HEK293 (cell line): ENCODE measurements around the gene ARHGEF7.
"Not testable (repeated sequence)": the region's sequence is repeated elsewhere in the genome, so short reads cannot be mapped to it uniquely, and the experiment has no call there.

ENCODE experiments used
- CTCF ChIA-PET: fragments of 350-600 bp; formaldehyde crosslinking; extraction: SDS; loops from one replicate; lab custom pipeline; 2021; ENCODE audit warnings: antibody characterized with exemption; lab: Yijun Ruan, JAX
- POLR2A ChIA-PET: fragments of 300-600 bp; formaldehyde crosslinking; extraction: SDS; loops from one replicate; lab custom pipeline; 2020; ENCODE audit warnings: antibody characterized with exemption, inconsistent platforms; lab: Yijun Ruan, JAX
- H3K27ac ChIP-seq: fragments of 200-500 bp; sonication (Bioruptor generic); 2 replicates; pipeline ENCODE4 v1.5.1; 2014; ENCODE audit warnings: low read depth, low read length, control low read depth, inconsistent platforms; ENCODE audit errors: extremely low read depth
- H3K36me3 ChIP-seq, 2 experiments: fragments of 200-500 bp in 1 of 2; sonication (Bioruptor generic) in 1 of 2; 1 replicate in 1 of 2; 2 replicates in 1 of 2; pipeline ENCODE4 v1.5.1; 2014 to 2017; ENCODE audit warnings: inconsistent platforms in 2 of 2, low read length in 2 of 2; ENCODE audit not compliant: control insufficient read depth in 2 of 2, insufficient read depth in 1 of 2
- H3K4me1 ChIP-seq: fragments of 200-500 bp; sonication (Bioruptor generic); 2 replicates; pipeline ENCODE4 v1.5.1; 2014; ENCODE audit warnings: mild to moderate bottlenecking, low read length, inconsistent platforms; ENCODE audit not compliant: control insufficient read depth, insufficient read depth
- H3K4me3 ChIP-seq: 2 replicates; pipeline ENCODE4 v1.5.1; 2011; ENCODE audit warnings: low read depth, mild to moderate bottlenecking, control low read depth, low read length, moderate library complexity
- H3K9me3 ChIP-seq: fragments of 200-500 bp; sonication (Bioruptor generic); 2 replicates; pipeline ENCODE4 v1.5.1; 2014; ENCODE audit warnings: low read depth, low read length, inconsistent platforms; ENCODE audit not compliant: control insufficient read depth, insufficient read depth
- ATF2 ChIP-seq: fragments of 450-650 bp; formaldehyde crosslinking; IDR thresholded peaks from 2 replicates; pipeline ENCODE4 v1.5.1; 2016; ENCODE audit warnings: missing biosample characterization, missing genetic modification characterization, low read depth
- BCL11A ChIP-seq: fragments of 450-650 bp; formaldehyde crosslinking; IDR thresholded peaks from 2 replicates; pipeline ENCODE4 v1.5.1; 2016; ENCODE audit warnings: low read depth, missing biosample characterization, missing genetic modification characterization
- EGR2 ChIP-seq: fragments of 450-650 bp; formaldehyde crosslinking; IDR thresholded peaks from 2 replicates; pipeline ENCODE4 v1.5.1; 2016; ENCODE audit warnings: low read depth, missing biosample characterization, missing genetic modification characterization
- ELK4 ChIP-seq: IDR thresholded peaks from 2 replicates; pipeline ENCODE4 v1.6.1; 2011; ENCODE audit warnings: mild to moderate bottlenecking, low read depth, low read length, borderline replicate concordance
- ZBTB8A ChIP-seq: fragments of 450-650 bp; formaldehyde crosslinking; IDR thresholded peaks from 2 replicates; pipeline ENCODE4 v1.5.1; 2016; ENCODE audit warnings: missing biosample characterization, missing genetic modification characterization
- ZNF16 ChIP-seq: fragments of 450-650 bp; formaldehyde crosslinking; IDR thresholded peaks from 2 replicates; pipeline ENCODE4 v1.5.1; 2016; ENCODE audit warnings: low read depth, missing biosample characterization, missing genetic modification characterization
- ZNF18 ChIP-seq: fragments of 450-650 bp; formaldehyde crosslinking; IDR thresholded peaks from 2 replicates; pipeline ENCODE4 v1.5.1; 2016; ENCODE audit warnings: missing biosample characterization, missing genetic modification characterization
- ZNF2 ChIP-seq: fragments of 450-650 bp; formaldehyde crosslinking; IDR thresholded peaks from 2 replicates; pipeline ENCODE4 v1.5.1; 2016; ENCODE audit warnings: missing biosample characterization, missing genetic modification characterization
- ZNF449 ChIP-seq: fragments of 450-650 bp; formaldehyde crosslinking; IDR thresholded peaks from 2 replicates; pipeline ENCODE4 v1.5.1; 2017; ENCODE audit warnings: missing biosample characterization, mild to moderate bottlenecking, missing genetic modification characterization, moderate library complexity
- ZNF473 ChIP-seq: fragments of 450-650 bp; formaldehyde crosslinking; IDR thresholded peaks from 2 replicates; pipeline ENCODE4 v1.5.1; 2017; ENCODE audit warnings: missing biosample characterization, missing genetic modification characterization
- ZNF510 ChIP-seq: fragments of 450-650 bp; formaldehyde crosslinking; IDR thresholded peaks from 2 replicates; pipeline ENCODE4 v1.5.1; 2018; ENCODE audit warnings: mild to moderate bottlenecking, missing genetic modification characterization, missing biosample characterization; ENCODE audit not compliant: insufficient replicate concordance
- ZNF610 ChIP-seq: fragments of 450-650 bp; formaldehyde crosslinking; IDR thresholded peaks from 2 replicates; pipeline ENCODE4 v1.5.1; 2016; ENCODE audit warnings: missing biosample characterization, missing genetic modification characterization, borderline replicate concordance
- ZNF639 ChIP-seq: fragments of 450-650 bp; formaldehyde crosslinking; IDR thresholded peaks from 2 replicates; pipeline ENCODE4 v1.5.1; 2016; ENCODE audit warnings: missing biosample characterization, missing genetic modification characterization
- ZNF791 ChIP-seq: fragments of 450-650 bp; formaldehyde crosslinking; IDR thresholded peaks from 2 replicates; pipeline ENCODE4 v1.5.1; 2016; ENCODE audit warnings: missing biosample characterization, missing genetic modification characterization
- ZXDB ChIP-seq: fragments of 450-650 bp; formaldehyde crosslinking; IDR thresholded peaks from 2 replicates; pipeline ENCODE4 v1.5.1; 2016; ENCODE audit warnings: missing biosample characterization, missing genetic modification characterization

The ARHGEF7 gene

GRCh38 chr13:111082240-111082639 lies 32.9 kb upstream of the ARHGEF7 start (continued):
- TF ChIP-seq ZNF610 (tag by site-specific recombination) (no peak), ZBTB8A (tag by site-specific recombination) (no peak)

GRCh38 chr13:111082769-111083168 lies 32.3 kb upstream of the ARHGEF7 start:
- TF ChIP-seq ZNF449 (tag by site-specific recombination), result peak; percentile 64
- H3K9me3 ChIP-seq, POLR2A ChIA-PET, H3K36me3 ChIP-seq, H3K4me1 ChIP-seq, H3K27ac ChIP-seq, H3K4me3 ChIP-seq: not testable (repeated sequence)
- CTCF ChIA-PET, result interaction anchor here (1.5 kb wide), 1 partner anchor 14 kb away, joined by 4 read pairs; no protein-coding TSS in a partner anchor

GRCh38 chr13:111083693-111084092 lies 31.4 kb upstream of the ARHGEF7 start:
- H3K4me3 ChIP-seq, POLR2A ChIA-PET, H3K27ac ChIP-seq, H3K9me3 ChIP-seq, H3K36me3 ChIP-seq, H3K4me1 ChIP-seq: not testable (repeated sequence)
- CTCF ChIA-PET, result interaction anchor here (1.0 kb wide), 1 partner anchor 140 kb away, joined by 3 read pairs; no protein-coding TSS in a partner anchor

- Histone ChIP-seq H3K4me1 (peaks cover 4% of the 10 kb centered on the region; the same call in 1 of the 2 replicates), H3K27ac (no peak overlapping the region), H3K4me3 (no peak overlapping the region), H3K36me3 (no peaks in the 10 kb centered on the region), H3K9me3 (no peaks in the 10 kb centered on the region)
- POLR2A ChIA-PET, result no interaction called here
- TF ChIP-seq ZXDB (tag by site-specific recombination), result no peak
- TF ChIP-seq ZNF16 (tag by site-specific recombination), result no peak
- no peak for TF ChIP-seq ZNF791 (tag by site-specific recombination)
- no peak for TF ChIP-seq ELK4
- no peak for TF ChIP-seq EGR2 (tag by site-specific recombination)
- no peak for TF ChIP-seq ATF2
- TF ChIP-seq ZNF2 (tag by site-specific recombination), result no peak
- TF ChIP-seq ZNF473 (tag by site-specific recombination), result no peak
- no peak for TF ChIP-seq ZNF639 (tag by site-specific recombination)
- TF ChIP-seq BCL11A (tag by site-specific recombination), result no peak
- no peak for TF ChIP-seq ZNF510 (tag by site-specific recombination)
- no peak for TF ChIP-seq ZNF18 (tag by site-specific recombination)
- CTCF ChIA-PET, result no interaction called here
Measured at GRCh38 chr13:111090169-111090568, 24.9 kb upstream of the ARHGEF7 start.
